HEK293 (cell line): ENCODE results near the gene TBP.

Experiments
- GFI1B ChIP-seq: fragments of 450-650 bp; formaldehyde crosslinking; IDR thresholded peaks from 2 replicates; pipeline ENCODE4 v1.5.1; 2016; ENCODE audit warnings: missing biosample characterization, missing genetic modification characterization
- GLIS1 ChIP-seq: fragments of 450-650 bp; formaldehyde crosslinking; IDR thresholded peaks from 2 replicates; pipeline ENCODE4 v1.5.1; 2016; ENCODE audit warnings: missing biosample characterization, missing genetic modification characterization
- HIC1 ChIP-seq: fragments of 450-650 bp; formaldehyde crosslinking; IDR thresholded peaks from 2 replicates; pipeline ENCODE4 v1.5.1; 2016; ENCODE audit warnings: missing biosample characterization, missing genetic modification characterization
- IKZF3 ChIP-seq: fragments of 450-650 bp; IDR thresholded peaks from 2 replicates; pipeline ENCODE4 v1.5.0; 2018; ENCODE audit warnings: missing biosample characterization, mild to moderate bottlenecking, missing genetic modification characterization, moderate library complexity
- KLF1 ChIP-seq: fragments of 450-650 bp; formaldehyde crosslinking; IDR thresholded peaks from 2 replicates; pipeline ENCODE4 v1.5.1; 2016; ENCODE audit warnings: missing biosample characterization, missing genetic modification characterization
- MEIS1 ChIP-seq: sonication (generic); formaldehyde crosslinking; IDR thresholded peaks from 2 replicates; pipeline ENCODE4 v1.8.1; 2022; ENCODE audit warnings: missing genetic modification reagents, mild to moderate bottlenecking, borderline replicate concordance
- MZF1 ChIP-seq: fragments of 450-650 bp; formaldehyde crosslinking; IDR thresholded peaks from 2 replicates; pipeline ENCODE4 v1.5.1; 2017; ENCODE audit warnings: missing biosample characterization, missing genetic modification characterization, borderline replicate concordance
- PRDM10 ChIP-seq: fragments of 450-650 bp; formaldehyde crosslinking; IDR thresholded peaks from 2 replicates; pipeline ENCODE4 v1.5.1; 2016; ENCODE audit warnings: missing biosample characterization, missing genetic modification characterization
- SCRT1 ChIP-seq: fragments of 450-650 bp; formaldehyde crosslinking; IDR thresholded peaks from 2 replicates; pipeline ENCODE4 v1.5.1; 2016; ENCODE audit warnings: missing biosample characterization, missing genetic modification characterization, borderline replicate concordance
- SP3 ChIP-seq: fragments of 450-650 bp; formaldehyde crosslinking; IDR thresholded peaks from 2 replicates; pipeline ENCODE4 v1.5.1; 2016; ENCODE audit warnings: missing biosample characterization, missing genetic modification characterization
- ZBTB17 ChIP-seq: fragments of 450-650 bp; formaldehyde crosslinking; IDR thresholded peaks from 2 replicates; pipeline ENCODE4 v1.5.1; 2016; ENCODE audit warnings: missing biosample characterization, missing genetic modification characterization
- ZFP37 ChIP-seq: fragments of 450-650 bp; formaldehyde crosslinking; IDR thresholded peaks from 2 replicates; pipeline ENCODE4 v1.5.1; 2016; ENCODE audit warnings: missing biosample characterization, missing genetic modification characterization
- ZNF148 ChIP-seq: fragments of 450-650 bp; formaldehyde crosslinking; IDR thresholded peaks from 2 replicates; pipeline ENCODE4 v1.5.0; 2017; ENCODE audit warnings: missing biosample characterization, missing genetic modification characterization, borderline replicate concordance
- ZNF155 ChIP-seq: fragments of 450-650 bp; formaldehyde crosslinking; IDR thresholded peaks from 2 replicates; pipeline ENCODE4 v1.5.1; 2016; ENCODE audit warnings: missing biosample characterization, missing genetic modification characterization
- ZNF16 ChIP-seq: fragments of 450-650 bp; formaldehyde crosslinking; IDR thresholded peaks from 2 replicates; pipeline ENCODE4 v1.5.1; 2016; ENCODE audit warnings: low read depth, missing biosample characterization, missing genetic modification characterization
- ZNF174 ChIP-seq: fragments of 450-650 bp; formaldehyde crosslinking; IDR thresholded peaks from 2 replicates; pipeline ENCODE4 v1.5.0; 2017; ENCODE audit warnings: missing biosample characterization, mild to moderate bottlenecking, missing genetic modification characterization
- ZNF2 ChIP-seq: fragments of 450-650 bp; formaldehyde crosslinking; IDR thresholded peaks from 2 replicates; pipeline ENCODE4 v1.5.1; 2016; ENCODE audit warnings: missing biosample characterization, missing genetic modification characterization
- ZNF23 ChIP-seq: fragments of 450-650 bp; formaldehyde crosslinking; IDR thresholded peaks from 2 replicates; pipeline ENCODE4 v1.5.1; 2016; ENCODE audit warnings: missing biosample characterization, missing genetic modification characterization, borderline replicate concordance
- ZNF266 ChIP-seq: fragments of 450-650 bp; formaldehyde crosslinking; IDR thresholded peaks from 2 replicates; pipeline ENCODE4 v1.5.1; 2016; ENCODE audit warnings: missing biosample characterization, missing genetic modification characterization, low read depth
- ZNF416 ChIP-seq: fragments of 450-650 bp; formaldehyde crosslinking; IDR thresholded peaks from 2 replicates; pipeline ENCODE4 v1.5.1; 2016; ENCODE audit warnings: missing biosample characterization, missing genetic modification characterization
- ZNF513 ChIP-seq: fragments of 450-650 bp; IDR thresholded peaks from 2 replicates; pipeline ENCODE4 v1.5.1; 2018; ENCODE audit warnings: missing biosample characterization, missing genetic modification characterization
- ZNF521 ChIP-seq: fragments of 450-650 bp; formaldehyde crosslinking; IDR thresholded peaks from 2 replicates; pipeline ENCODE4 v1.5.1; 2017; ENCODE audit warnings: missing biosample characterization, mild to moderate bottlenecking, missing genetic modification characterization
- ZNF558 ChIP-seq: fragments of 450-650 bp; formaldehyde crosslinking; IDR thresholded peaks from 2 replicates; pipeline ENCODE4 v1.5.1; 2016; ENCODE audit warnings: missing biosample characterization, missing genetic modification characterization
- ZNF580 ChIP-seq: fragments of 450-650 bp; formaldehyde crosslinking; IDR thresholded peaks from 2 replicates; pipeline ENCODE4 v1.5.1; 2016; ENCODE audit warnings: missing biosample characterization, missing genetic modification characterization
- ZNF624 ChIP-seq: fragments of 450-650 bp; formaldehyde crosslinking; IDR thresholded peaks from 2 replicates; pipeline ENCODE4 v1.5.1; 2017; ENCODE audit warnings: missing biosample characterization, missing genetic modification characterization
- ZSCAN18 ChIP-seq: fragments of 450-650 bp; formaldehyde crosslinking; IDR thresholded peaks from 2 replicates; pipeline ENCODE4 v1.5.1; 2016; ENCODE audit warnings: missing biosample characterization, missing genetic modification characterization
- ZSCAN30 ChIP-seq: fragments of 450-650 bp; IDR thresholded peaks from 2 replicates; pipeline ENCODE4 v1.5.1; 2018; ENCODE audit warnings: missing biosample characterization, mild to moderate bottlenecking, missing genetic modification characterization, moderate library complexity

The TBP gene

GRCh38 chr6:170552765-170553533 is 1.2 kb upstream of the TBP start, which contains the start of gene PSMB1 (continued):
- TF ChIP-seq ZNF416 (tag by site-specific recombination) (no peak), PRDM10 (tag by site-specific recombination) (peak; percentile 23), ZNF155 (no peak), ZNF16 (tag by site-specific recombination) (no peak), MEIS1 (CRISPR knock-in tag) (no peak), ZNF513 (tag by site-specific recombination) (no peak), ZNF174 (no peak), ZNF624 (no peak), GFI1B (tag by site-specific recombination) (no peak), ZSCAN30 (tag by site-specific recombination) (peak; percentile 72; the same call in 1 of the 2 replicates), ZNF266 (tag by site-specific recombination) (no peak), KLF1 (tag by site-specific recombination) (no peak), MZF1 (tag by site-specific recombination) (no peak), ZSCAN18 (no peak), ZNF521 (tag by site-specific recombination) (no peak), ZBTB17 (tag by site-specific recombination) (peak; percentile 62), HIC1 (tag by site-specific recombination) (no peak), SP3 (peak; percentile 43; the same call in 1 of the 2 replicates), ZNF148 (tag by site-specific recombination) (no peak), GLIS1 (tag by site-specific recombination) (no peak), ZNF23 (tag by site-specific recombination) (no peak), IKZF3 (tag by site-specific recombination) (peak; percentile 81; the same call in 1 of the 2 replicates), ZNF580 (tag by site-specific recombination) (no peak), ZNF558 (no peak), ZNF2 (tag by site-specific recombination) (no peak; the same call in 1 of the 2 replicates), SCRT1 (tag by site-specific recombination) (no peak), ZFP37 (tag by site-specific recombination) (peak; percentile 91)
